Measurements from ENCODE around the gene SLC35F1.

DNA sequence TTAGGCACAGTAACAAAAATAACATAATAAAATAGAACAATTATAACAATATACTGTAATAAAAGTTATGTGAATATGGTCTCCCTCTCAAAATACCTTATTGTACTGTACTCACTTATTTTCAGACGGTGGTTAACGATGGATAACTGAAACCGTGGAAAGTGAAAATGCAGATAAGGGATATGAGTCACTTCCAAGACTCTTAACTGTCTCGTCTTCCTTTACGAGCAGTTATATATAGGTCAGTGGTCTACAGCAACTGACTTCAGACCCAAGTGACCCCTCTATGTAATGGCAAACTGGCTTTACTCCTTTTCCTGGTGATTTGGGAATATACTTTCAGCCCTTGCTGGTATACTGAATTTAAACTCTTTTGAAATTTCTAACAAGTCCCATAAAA lies 261.4 kb downstream of the SLC35F1 start:
- no peak for TF ChIP-seq POLR2A (IDR thresholded peaks at IDR 0.05)
- TF ChIP-seq EP300 (IDR thresholded peaks at IDR 0.05), result no peak
- TF ChIP-seq, protein P1, sequence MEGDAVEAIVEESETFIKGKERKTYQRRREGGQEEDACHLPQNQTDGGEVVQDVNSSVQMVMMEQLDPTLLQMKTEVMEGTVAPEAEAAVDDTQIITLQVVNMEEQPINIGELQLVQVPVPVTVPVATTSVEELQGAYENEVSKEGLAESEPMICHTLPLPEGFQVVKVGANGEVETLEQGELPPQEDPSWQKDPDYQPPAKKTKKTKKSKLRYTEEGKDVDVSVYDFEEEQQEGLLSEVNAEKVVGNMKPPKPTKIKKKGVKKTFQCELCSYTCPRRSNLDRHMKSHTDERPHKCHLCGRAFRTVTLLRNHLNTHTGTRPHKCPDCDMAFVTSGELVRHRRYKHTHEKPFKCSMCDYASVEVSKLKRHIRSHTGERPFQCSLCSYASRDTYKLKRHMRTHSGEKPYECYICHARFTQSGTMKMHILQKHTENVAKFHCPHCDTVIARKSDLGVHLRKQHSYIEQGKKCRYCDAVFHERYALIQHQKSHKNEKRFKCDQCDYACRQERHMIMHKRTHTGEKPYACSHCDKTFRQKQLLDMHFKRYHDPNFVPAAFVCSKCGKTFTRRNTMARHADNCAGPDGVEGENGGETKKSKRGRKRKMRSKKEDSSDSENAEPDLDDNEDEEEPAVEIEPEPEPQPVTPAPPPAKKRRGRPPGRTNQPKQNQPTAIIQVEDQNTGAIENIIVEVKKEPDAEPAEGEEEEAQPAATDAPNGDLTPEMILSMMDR (IDR thresholded peaks at IDR 0.05), result no peak
